GM18873 (cell line): ENCODE measurements around the gene SORT1.
"Not testable (repeated sequence)": the region's sequence is repeated elsewhere in the genome, so short reads cannot be mapped to it uniquely, and the experiment has no call there.

Experiments used
- ATAC-seq: cut with Tn5 transposase; IDR thresholded peaks from one replicate; pipeline ENCODE4 v1.9.1; 2021; ENCODE audit warnings: mild to moderate bottlenecking, moderate library complexity, moderate number of reproducible peaks; ENCODE audit not compliant: unreplicated experiment, low FRiP score

SORT1 gene

GRCh38 chr1:109301874-109302273, 95.8 kb downstream of the SORT1 start:
- ATAC-seq: no peak

GRCh38 chr1:109300650-109301151, 97.0 kb downstream of the SORT1 start:
- no peak for ATAC-seq

GRCh38 chr1:109299558-109300343, 98.0 kb downstream of the SORT1 start:
- ATAC-seq: no peak

- ATAC-seq: no peak
Observed at GRCh38 chr1:109298666-109299557, 98.8 kb downstream of the SORT1 start.

GRCh38 chr1:109296782-109297181, 100.9 kb downstream of the SORT1 start:
- no peak for ATAC-seq

GRCh38 chr1:109295712-109296415, 101.9 kb downstream of the SORT1 start:
- no peak for ATAC-seq

- no peak for ATAC-seq
Observed at GRCh38 chr1:109294481-109294880, 103.2 kb downstream of the SORT1 start.

- ATAC-seq: no peak
Observed at GRCh38 chr1:109293026-109293425, 104.7 kb downstream of the SORT1 start.

- no peak for ATAC-seq
Observed at GRCh38 chr1:109292364-109292763, 105.4 kb downstream of the SORT1 start.

- no peak for ATAC-seq
Observed at GRCh38 chr1:109290998-109291397, 106.7 kb downstream of the SORT1 start.

GRCh38 chr1:109290137-109290536, 107.6 kb downstream of the SORT1 start:
- no peak for ATAC-seq

GRCh38 chr1:109286762-109287161, 111.0 kb downstream of the SORT1 start:
- ATAC-seq: not testable (repeated sequence)

- ATAC-seq: peak; percentile 27
Observed at GRCh38 chr1:109283748-109284600, 113.7 kb downstream of the SORT1 start.

GRCh38 chr1:109282952-109283747, 114.6 kb downstream of the SORT1 start, which contains the start of gene PSRC1:
TSS of gene PSRC1 (minus strand) at chr1:109283145.
- peak; percentile 82 for ATAC-seq

- ATAC-seq: no peak
Observed at GRCh38 chr1:109282497-109282951, 115.2 kb downstream of the SORT1 start.

- ATAC-seq: no peak
Observed at GRCh38 chr1:109281680-109282496, 115.8 kb downstream of the SORT1 start.

GRCh38 chr1:109280862-109281261, 116.9 kb downstream of the SORT1 start:
- ATAC-seq: no peak
